ENCODE results near the gene NLRP4. TPM values are rescaled to one million over a fixed set of nuclear protein-coding genes. Genes with fewer than 3 reads are reported as not detected.

NLRP4 gene
- total RNA-seq, 3 donors from 2014 or later = not detected

DNA sequence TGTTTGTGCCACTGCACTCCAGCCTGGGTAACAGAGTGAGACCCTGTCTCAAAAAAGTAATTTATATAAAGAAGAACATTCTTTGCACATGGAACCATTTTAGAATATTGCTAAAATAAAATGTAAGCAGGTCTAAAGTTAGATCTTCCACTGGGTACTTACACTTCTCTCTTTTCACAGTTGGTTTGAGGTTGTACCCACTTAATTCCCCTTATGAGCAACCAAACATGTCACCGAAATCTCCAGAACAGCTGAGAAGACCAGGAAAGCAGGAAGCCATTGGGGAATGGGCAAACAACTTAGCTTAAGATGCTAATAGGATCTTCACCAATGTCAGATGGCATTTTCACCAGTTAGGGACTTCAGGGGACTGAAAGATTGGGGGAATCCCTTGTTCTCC is 18.8 kb downstream of the NLRP4 start:
- DNase-seq (no peak), ATAC-seq (no peak)
- no peaks in the 10 kb centered on the region for H3K27me3 Mint-ChIP-seq (ENCODE audit: low read depth)
- no peaks in the 10 kb centered on the region for H3K4me1 Mint-ChIP-seq (ENCODE audit: low read depth)
- H3K9me3 Mint-ChIP-seq = peaks cover 11% of the 10 kb centered on the region
- no peaks in the 10 kb centered on the region for H3K36me3 Mint-ChIP-seq (ENCODE audit: insufficient read depth)
- H3K4me3 Mint-ChIP-seq = no peak overlapping the region

DNA sequence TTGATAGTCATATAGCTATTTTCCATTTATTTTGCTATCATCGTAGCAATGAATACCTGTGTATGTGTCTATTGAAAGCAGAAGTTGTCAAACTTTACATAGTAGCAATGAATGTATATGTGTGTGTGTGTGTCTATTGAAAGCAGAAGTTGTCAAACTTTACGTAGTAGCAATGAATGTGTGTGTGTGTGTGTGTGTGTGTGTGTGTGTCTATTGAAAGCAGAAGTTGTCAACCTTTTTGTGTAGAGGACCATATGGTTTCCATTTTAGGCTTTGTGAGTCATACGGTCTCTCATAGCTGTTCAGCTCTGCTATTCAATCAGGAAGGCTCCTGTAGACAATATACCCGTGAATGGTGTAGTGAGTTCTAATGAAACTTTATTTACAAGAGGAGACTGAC is 20.8 kb downstream of the NLRP4 start:
- Mint-ChIP-seq H3K4me1 (ENCODE audit: low read depth) (no peaks in the 10 kb centered on the region), H3K9me3 (peaks cover 5% of the 10 kb centered on the region), H3K4me3 (no peak overlapping the region), H3K36me3 (ENCODE audit: insufficient read depth) (no peaks in the 10 kb centered on the region), H3K27me3 (ENCODE audit: low read depth) (peaks cover 2% of the 10 kb centered on the region)
- DNase-seq (no peak), ATAC-seq (no peak)

- DNase-seq = no peak
- Mint-ChIP-seq H3K4me1 (ENCODE audit: low read depth) (no peaks in the 10 kb centered on the region), H3K27me3 (ENCODE audit: low read depth) (peaks cover 2% of the 10 kb centered on the region), H3K36me3 (ENCODE audit: insufficient read depth) (no peaks in the 10 kb centered on the region), H3K4me3 (no peak overlapping the region), H3K9me3 (peaks cover 4% of the 10 kb centered on the region)
- ATAC-seq = no peak
These were observed 21.6 kb downstream of the NLRP4 start for GRCh38 chr19:55857974-55858373.

DNA sequence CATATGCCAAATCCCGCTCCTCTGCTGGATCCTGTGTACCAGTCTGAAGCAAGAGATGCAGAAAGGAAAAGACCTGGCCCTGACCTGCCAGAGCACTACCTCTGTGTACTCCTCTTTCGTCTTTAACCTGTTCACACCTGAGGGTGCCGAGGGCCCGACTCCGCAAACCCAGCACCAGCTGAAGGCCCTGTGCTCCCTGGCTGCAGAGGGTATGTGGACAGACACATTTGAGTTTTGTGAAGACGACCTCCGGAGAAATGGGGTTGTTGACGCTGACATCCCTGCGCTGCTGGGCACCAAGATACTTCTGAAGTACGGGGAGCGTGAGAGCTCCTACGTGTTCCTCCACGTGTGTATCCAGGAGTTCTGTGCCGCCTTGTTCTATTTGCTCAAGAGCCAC is 22.1 kb downstream of the NLRP4 start:
- Mint-ChIP-seq H3K36me3 (ENCODE audit: insufficient read depth) (no peaks in the 10 kb centered on the region), H3K27me3 (ENCODE audit: low read depth) (peaks cover 2% of the 10 kb centered on the region), H3K4me3 (no peak overlapping the region), H3K4me1 (ENCODE audit: low read depth) (no peaks in the 10 kb centered on the region), H3K9me3 (peaks cover 8% of the 10 kb centered on the region)
- DNase-seq (no peak), ATAC-seq (no peak)

DNA sequence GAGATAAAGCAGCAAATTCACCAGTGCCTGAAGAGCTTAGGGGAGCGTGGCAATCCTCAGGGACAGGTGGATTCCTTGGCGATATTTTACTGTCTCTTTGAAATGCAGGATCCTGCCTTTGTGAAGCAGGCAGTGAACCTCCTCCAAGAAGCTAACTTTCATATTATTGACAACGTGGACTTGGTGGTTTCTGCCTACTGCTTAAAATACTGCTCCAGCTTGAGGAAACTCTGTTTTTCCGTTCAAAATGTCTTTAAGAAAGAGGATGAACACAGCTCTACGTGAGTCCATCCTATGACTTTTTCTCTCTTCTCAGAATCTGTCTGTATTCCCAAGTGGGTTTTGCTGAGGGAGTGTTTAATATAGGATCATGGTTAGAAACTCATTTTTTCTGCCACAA is 22.6 kb downstream of the NLRP4 start:
- DNase-seq (no peak), ATAC-seq (no peak)
- no peaks in the 10 kb centered on the region for H3K4me1 Mint-ChIP-seq (ENCODE audit: low read depth)
- peaks cover 2% of the 10 kb centered on the region for H3K27me3 Mint-ChIP-seq (ENCODE audit: low read depth)
- peaks cover 8% of the 10 kb centered on the region for H3K9me3 Mint-ChIP-seq
- no peaks in the 10 kb centered on the region for H3K36me3 Mint-ChIP-seq (ENCODE audit: insufficient read depth)
- no peak overlapping the region for H3K4me3 Mint-ChIP-seq

DNA sequence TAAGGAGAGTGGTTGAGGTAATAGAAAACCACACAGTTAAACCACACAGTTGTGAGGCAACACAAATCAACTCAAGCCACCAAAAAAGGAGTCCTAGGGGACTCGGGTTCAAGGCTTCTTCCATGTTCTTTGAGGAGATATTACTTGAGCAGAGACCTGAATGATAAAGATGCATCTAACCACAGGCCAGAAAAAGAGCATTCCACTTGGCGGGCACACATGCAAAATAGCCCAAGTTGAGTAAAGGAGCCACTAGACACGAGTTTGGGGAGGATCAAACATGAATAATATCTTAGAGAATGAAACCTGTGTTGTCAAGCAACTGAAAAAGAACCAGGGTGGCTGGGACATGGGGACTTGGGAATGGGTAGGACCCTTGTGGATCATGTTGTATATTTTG is 30.2 kb downstream of the NLRP4 start:
- ATAC-seq = no peak
- no peaks in the 10 kb centered on the region for H3K36me3 Mint-ChIP-seq (ENCODE audit: insufficient read depth)
- no peak for DNase-seq
- peaks cover 22% of the 10 kb centered on the region for H3K9me3 Mint-ChIP-seq
- H3K27me3 Mint-ChIP-seq (ENCODE audit: low read depth) = peaks cover 11% of the 10 kb centered on the region
- no peaks in the 10 kb centered on the region for H3K4me1 Mint-ChIP-seq (ENCODE audit: low read depth)
- H3K4me3 Mint-ChIP-seq = no peak overlapping the region

DNA sequence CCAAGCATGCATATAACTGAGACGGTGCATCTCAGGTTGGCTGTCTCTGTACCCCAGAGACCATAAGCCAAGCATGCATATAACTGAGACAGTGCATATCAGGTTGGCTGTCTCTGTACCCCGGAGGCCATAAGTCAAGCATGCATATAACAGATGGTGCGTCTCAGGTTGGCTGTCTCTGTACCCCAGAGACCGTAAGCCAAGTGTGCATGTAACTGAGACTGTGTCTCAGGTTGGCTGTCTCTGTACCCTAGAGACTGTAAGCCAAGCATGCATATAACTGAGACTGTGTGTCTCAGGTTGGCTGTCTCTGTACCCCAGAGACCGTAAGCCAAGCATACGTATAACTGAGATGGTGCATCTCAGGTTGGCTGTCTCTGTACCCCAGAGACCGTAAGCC is 30.8 kb downstream of the NLRP4 start:
- H3K27me3 Mint-ChIP-seq (ENCODE audit: low read depth) = peaks cover 11% of the 10 kb centered on the region
- H3K4me1 Mint-ChIP-seq (ENCODE audit: low read depth) = no peaks in the 10 kb centered on the region

GRCh38 chr19:55870736-55871135 is 34.4 kb downstream of the NLRP4 start:
- no peak overlapping the region for H3K4me3 Mint-ChIP-seq
- DNase-seq = no peak
- no peaks in the 10 kb centered on the region for H3K36me3 Mint-ChIP-seq (ENCODE audit: insufficient read depth)
- peaks cover 11% of the 10 kb centered on the region for H3K27me3 Mint-ChIP-seq (ENCODE audit: low read depth)
- ATAC-seq = no peak
- H3K9me3 Mint-ChIP-seq = peaks cover 23% of the 10 kb centered on the region
- no peaks in the 10 kb centered on the region for H3K4me1 Mint-ChIP-seq (ENCODE audit: low read depth)

More for the DNA sequence above, 30.8 kb downstream of the NLRP4 start:
- Mint-ChIP-seq H3K9me3 (peaks cover 22% of the 10 kb centered on the region), H3K4me3 (no peak overlapping the region), H3K36me3 (ENCODE audit: insufficient read depth) (no peaks in the 10 kb centered on the region)
- DNase-seq (no peak), ATAC-seq (no peak)

DNA sequence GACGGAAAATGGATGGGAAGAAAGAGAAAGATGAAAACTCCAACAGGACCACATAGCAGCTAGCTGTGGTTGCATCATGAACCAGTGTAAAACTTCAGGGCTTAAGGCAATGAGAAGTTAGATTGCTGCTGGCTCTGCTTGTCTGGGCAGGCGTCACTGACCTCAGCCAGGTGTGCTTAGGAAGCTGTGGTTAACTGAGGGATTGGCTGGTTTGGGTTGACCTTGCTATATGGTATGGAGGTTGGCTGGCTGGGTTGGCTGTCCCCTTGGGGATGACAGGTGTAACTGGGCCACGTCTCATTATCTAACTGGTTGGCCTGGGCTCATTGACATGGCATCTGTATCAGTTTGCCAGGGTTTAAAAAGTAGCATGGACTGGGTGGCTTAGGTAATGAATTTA is 40.9 kb downstream of the NLRP4 start:
- Mint-ChIP-seq H3K4me1 (ENCODE audit: low read depth) (no peaks in the 10 kb centered on the region), H3K27me3 (ENCODE audit: low read depth) (no peaks in the 10 kb centered on the region), H3K9me3 (peaks cover 25% of the 10 kb centered on the region), H3K4me3 (no peak overlapping the region), H3K36me3 (ENCODE audit: insufficient read depth) (no peaks in the 10 kb centered on the region)
- no peak for DNase-seq
- ATAC-seq = no peak

GRCh38 chr19:55882626-55883025 is 46.3 kb downstream of the NLRP4 start:
- no peak for ATAC-seq
- DNase-seq = no peak

DNA sequence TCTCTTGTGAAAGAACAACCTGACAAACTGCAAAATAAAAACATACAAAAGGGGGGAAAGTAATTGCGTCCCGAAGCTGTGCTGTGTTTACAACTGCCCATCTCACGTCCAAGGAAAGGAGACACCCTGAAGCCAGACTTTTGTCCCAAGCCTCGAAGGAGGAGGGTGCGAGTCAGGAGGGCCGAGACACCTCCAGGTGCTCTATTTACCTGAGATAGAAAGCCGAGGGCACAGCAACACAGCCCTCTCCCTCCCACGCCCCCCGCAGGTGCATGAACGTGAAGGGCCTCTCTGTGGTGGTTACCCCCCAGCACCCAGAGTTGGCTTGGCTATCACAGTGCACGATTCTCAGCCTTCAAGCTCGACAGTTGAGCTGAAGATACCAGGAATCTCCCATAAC is 62.6 kb downstream of the NLRP4 start:
- ATAC-seq (no peak), DNase-seq (no peak)
- Mint-ChIP-seq H3K36me3 (ENCODE audit: insufficient read depth) (no peaks in the 10 kb centered on the region), H3K4me3 (no peak overlapping the region), H3K9me3 (peaks cover 15% of the 10 kb centered on the region), H3K27me3 (ENCODE audit: low read depth) (peaks cover 3% of the 10 kb centered on the region), H3K4me1 (ENCODE audit: low read depth) (no peaks in the 10 kb centered on the region)

More at GRCh38 chr19:55882626-55883025, 46.3 kb downstream of the NLRP4 start:
- H3K9me3 Mint-ChIP-seq = peaks cover 24% of the 10 kb centered on the region
- H3K27me3 Mint-ChIP-seq (ENCODE audit: low read depth) = peaks cover 4% of the 10 kb centered on the region
- no peak overlapping the region for H3K4me3 Mint-ChIP-seq
- no peaks in the 10 kb centered on the region for H3K4me1 Mint-ChIP-seq (ENCODE audit: low read depth)
- H3K36me3 Mint-ChIP-seq (ENCODE audit: insufficient read depth) = no peaks in the 10 kb centered on the region

GRCh38 chr19:55901369-55902079 is 65.2 kb downstream of the NLRP4 start:
- Mint-ChIP-seq H3K36me3 (ENCODE audit: insufficient read depth) (no peaks in the 10 kb centered on the region), H3K4me3 (no peak overlapping the region), H3K27me3 (ENCODE audit: low read depth) (peaks cover 6% of the 10 kb centered on the region), H3K9me3 (peaks cover 11% of the 10 kb centered on the region), H3K4me1 (ENCODE audit: low read depth) (no peaks in the 10 kb centered on the region)
- DNase-seq (no peak), ATAC-seq (no peak)

DNA sequence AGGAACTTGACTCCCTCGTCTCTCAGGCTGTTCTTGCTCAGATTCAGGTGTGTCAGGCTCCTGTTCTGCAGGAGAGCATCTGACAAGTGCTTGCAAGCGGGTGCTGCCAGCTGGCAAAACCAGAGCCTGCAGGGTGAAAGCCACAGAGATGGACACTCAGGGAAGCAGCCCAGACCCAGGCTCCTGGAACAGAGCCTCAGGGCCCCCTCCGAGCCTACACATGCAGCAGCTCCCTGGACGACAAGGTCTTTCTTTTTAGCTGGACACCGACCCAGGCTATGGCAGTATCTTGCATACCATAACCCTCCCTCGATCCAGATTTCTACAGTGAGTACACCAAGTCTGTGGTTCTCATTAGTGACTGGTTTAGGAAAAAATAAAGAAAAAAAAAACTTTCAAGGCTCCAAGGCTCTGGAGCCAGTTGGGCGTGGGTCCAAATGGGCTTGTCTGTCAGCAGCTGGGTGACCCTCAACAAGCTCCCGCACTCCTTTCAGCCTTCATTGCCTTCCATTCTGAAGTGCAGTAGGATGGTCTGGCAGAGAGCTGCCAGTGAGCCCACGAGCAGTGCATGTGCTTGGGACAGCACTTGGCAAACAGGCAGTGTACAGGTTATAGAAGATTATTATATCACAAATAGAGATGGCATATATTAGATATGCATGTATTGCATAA is 65.9 kb downstream of the NLRP4 start:
- Mint-ChIP-seq H3K36me3 (ENCODE audit: insufficient read depth) (no peaks in the 10 kb centered on the region), H3K4me1 (ENCODE audit: low read depth) (no peaks in the 10 kb centered on the region), H3K27me3 (ENCODE audit: low read depth) (peaks cover 7% of the 10 kb centered on the region), H3K4me3 (no peak overlapping the region), H3K9me3 (peaks cover 6% of the 10 kb centered on the region)
- ATAC-seq = no peak
- DNase-seq = no peak

DNA sequence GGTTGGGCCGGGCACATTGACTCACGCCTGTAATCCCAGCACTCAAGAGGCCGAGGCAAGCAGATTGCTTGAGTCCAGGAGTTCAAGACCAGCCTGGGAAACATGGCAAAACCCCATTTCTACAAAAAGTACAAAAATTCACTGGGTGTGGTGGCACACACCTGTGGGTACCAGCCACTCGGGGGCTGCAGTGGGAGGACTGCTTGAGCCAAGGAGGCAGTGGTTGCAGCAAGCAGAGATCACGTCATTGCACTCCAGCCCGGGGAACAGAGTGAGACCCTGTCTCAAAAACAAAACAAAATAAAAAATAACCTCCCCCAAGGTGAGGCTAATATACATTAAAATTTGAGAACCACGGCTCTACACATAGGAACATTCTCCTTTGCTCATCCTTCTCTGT is 70.9 kb downstream of the NLRP4 start:
- no peak overlapping the region for H3K4me3 Mint-ChIP-seq

DNA sequence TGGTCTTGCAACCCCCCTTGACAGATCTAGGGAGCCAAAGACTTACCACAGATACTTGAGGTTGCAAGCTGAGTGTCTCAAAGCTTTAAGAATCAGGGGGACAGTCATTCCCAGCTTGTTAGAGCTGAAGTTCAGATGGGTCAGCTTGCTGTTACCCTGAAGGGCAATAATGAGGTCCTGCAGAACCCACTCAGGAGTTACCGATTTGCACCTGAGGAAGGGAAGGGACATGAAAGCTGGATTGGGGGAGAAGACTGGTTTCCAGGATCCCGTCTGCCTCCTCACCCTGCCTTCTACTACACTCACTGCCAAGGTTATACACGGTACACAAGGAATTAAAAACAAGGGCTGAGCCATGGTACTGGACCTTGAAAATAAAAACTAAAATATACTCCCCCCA is 71.4 kb downstream of the NLRP4 start:
- Mint-ChIP-seq H3K36me3 (ENCODE audit: insufficient read depth) (no peaks in the 10 kb centered on the region), H3K4me3 (no peak overlapping the region), H3K4me1 (ENCODE audit: low read depth) (no peaks in the 10 kb centered on the region)

More for the DNA sequence above, 70.9 kb downstream of the NLRP4 start:
- Mint-ChIP-seq H3K36me3 (ENCODE audit: insufficient read depth) (no peaks in the 10 kb centered on the region), H3K4me1 (ENCODE audit: low read depth) (no peaks in the 10 kb centered on the region), H3K9me3 (peaks cover 6% of the 10 kb centered on the region), H3K27me3 (ENCODE audit: low read depth) (peaks cover 9% of the 10 kb centered on the region)
- ATAC-seq (no peak), DNase-seq (no peak)

More for the DNA sequence above, 71.4 kb downstream of the NLRP4 start:
- Mint-ChIP-seq H3K27me3 (ENCODE audit: low read depth) (peaks cover 9% of the 10 kb centered on the region), H3K9me3 (peaks cover 6% of the 10 kb centered on the region)
- no peak for ATAC-seq
- no peak for DNase-seq
